OCI-LY1 (cell line): ENCODE results near the gene ING3.

Experiments
- H2AFZ ChIP-seq: fragments of 200-600 bp; sonication (generic), shearing (Covaris generic); 2 replicates; pipeline ENCODE4 v1.6.0; 2014; ENCODE audit warnings: antibody characterized with exemption, mild to moderate bottlenecking, low read length
- H3F3A ChIP-seq: fragments of 200-600 bp; sonication (generic), shearing (Covaris generic); 2 replicates; pipeline ENCODE4 v1.6.0; 2014; ENCODE audit warnings: mild to moderate bottlenecking, antibody characterized with exemption, low read length, moderate library complexity; ENCODE audit not compliant: insufficient read depth
- H3K27ac ChIP-seq: fragments of 200-600 bp; sonication (generic); 2 replicates; pipeline ENCODE4 v1.5.1; 2014; ENCODE audit warnings: low read length, mixed run types, mild to moderate bottlenecking, low read depth; ENCODE audit not compliant: poor library complexity, severe bottlenecking
- H3K27me3 ChIP-seq: fragments of 200-600 bp; sonication (generic); 2 replicates; pipeline ENCODE4 v1.6.0; 2014; ENCODE audit warnings: antibody characterized with exemption, mild to moderate bottlenecking, low read length, moderate library complexity; ENCODE audit not compliant: insufficient read depth
- H3K36me3 ChIP-seq: fragments of 200-600 bp; sonication (generic); 2 replicates; pipeline ENCODE4 v1.6.1; 2014; ENCODE audit warnings: mild to moderate bottlenecking, antibody characterized with exemption, low read length, moderate library complexity, mixed read lengths; ENCODE audit not compliant: insufficient read depth
- H3K4me1 ChIP-seq: fragments of 200-600 bp; sonication (generic); 2 replicates; pipeline ENCODE4 v1.5.1; 2014; ENCODE audit warnings: mild to moderate bottlenecking, low read length, moderate library complexity; ENCODE audit not compliant: insufficient read depth, severe bottlenecking
- H3K4me2 ChIP-seq: fragments of 200-600 bp; sonication (generic), shearing (Covaris generic); 2 replicates; pipeline ENCODE4 v1.6.1; 2014; ENCODE audit warnings: low read length
- H3K4me3 ChIP-seq: fragments of 200-600 bp; sonication (generic); 2 replicates; pipeline ENCODE4 v1.5.1; 2014; ENCODE audit warnings: low read length, low read depth, mild to moderate bottlenecking, mixed read lengths; ENCODE audit not compliant: poor library complexity, severe bottlenecking
- H3K79me2 ChIP-seq: fragments of 200-600 bp; shearing (Covaris generic); 2 replicates; pipeline ENCODE4 v1.6.1; 2016; ENCODE audit warnings: mixed run types, low read length, mixed read lengths; ENCODE audit not compliant: insufficient read depth
- H3K9ac ChIP-seq: fragments of 200-600 bp; sonication (generic), shearing (Covaris generic); 2 replicates; pipeline ENCODE4 v1.6.1; 2014; ENCODE audit warnings: mild to moderate bottlenecking, low read length, mixed read lengths
- H3K9me2 ChIP-seq: fragments of 200-600 bp; sonication (generic), shearing (Covaris generic); 2 replicates; pipeline ENCODE4 v1.6.1; 2014; ENCODE audit warnings: low read depth, mild to moderate bottlenecking, low read length, mixed read lengths
- H3K9me3 ChIP-seq: fragments of 200-600 bp; shearing (Covaris generic); 2 replicates; pipeline ENCODE4 v1.6.1; 2014; ENCODE audit warnings: low read length, mixed read lengths
- H4K20me1 ChIP-seq: fragments of 200-600 bp; sonication (generic), shearing (Covaris generic); 2 replicates; pipeline ENCODE4 v1.6.0; 2016; ENCODE audit warnings: mild to moderate bottlenecking, low read length; ENCODE audit not compliant: insufficient read depth
- EZH2 ChIP-seq: fragments of 200-600 bp; sonication (generic), shearing (Covaris generic); IDR thresholded peaks from 2 replicates; pipeline ENCODE4 v1.8.0; 2017; ENCODE audit warnings: borderline replicate concordance, mixed run types, mild to moderate bottlenecking, antibody characterized with exemption, low read length, moderate library complexity, mixed read lengths
- TF ChIP-seq, protein P1 (sequence below): fragments of 200-600 bp; sonication (generic), shearing (Covaris generic); IDR thresholded peaks from 2 replicates; pipeline ENCODE4 v1.5.1; 2017; ENCODE audit warnings: mild to moderate bottlenecking, antibody characterized with exemption, low read length, moderate library complexity, mixed read lengths

The ING3 gene, protein sequence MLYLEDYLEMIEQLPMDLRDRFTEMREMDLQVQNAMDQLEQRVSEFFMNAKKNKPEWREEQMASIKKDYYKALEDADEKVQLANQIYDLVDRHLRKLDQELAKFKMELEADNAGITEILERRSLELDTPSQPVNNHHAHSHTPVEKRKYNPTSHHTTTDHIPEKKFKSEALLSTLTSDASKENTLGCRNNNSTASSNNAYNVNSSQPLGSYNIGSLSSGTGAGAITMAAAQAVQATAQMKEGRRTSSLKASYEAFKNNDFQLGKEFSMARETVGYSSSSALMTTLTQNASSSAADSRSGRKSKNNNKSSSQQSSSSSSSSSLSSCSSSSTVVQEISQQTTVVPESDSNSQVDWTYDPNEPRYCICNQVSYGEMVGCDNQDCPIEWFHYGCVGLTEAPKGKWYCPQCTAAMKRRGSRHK

DNA sequence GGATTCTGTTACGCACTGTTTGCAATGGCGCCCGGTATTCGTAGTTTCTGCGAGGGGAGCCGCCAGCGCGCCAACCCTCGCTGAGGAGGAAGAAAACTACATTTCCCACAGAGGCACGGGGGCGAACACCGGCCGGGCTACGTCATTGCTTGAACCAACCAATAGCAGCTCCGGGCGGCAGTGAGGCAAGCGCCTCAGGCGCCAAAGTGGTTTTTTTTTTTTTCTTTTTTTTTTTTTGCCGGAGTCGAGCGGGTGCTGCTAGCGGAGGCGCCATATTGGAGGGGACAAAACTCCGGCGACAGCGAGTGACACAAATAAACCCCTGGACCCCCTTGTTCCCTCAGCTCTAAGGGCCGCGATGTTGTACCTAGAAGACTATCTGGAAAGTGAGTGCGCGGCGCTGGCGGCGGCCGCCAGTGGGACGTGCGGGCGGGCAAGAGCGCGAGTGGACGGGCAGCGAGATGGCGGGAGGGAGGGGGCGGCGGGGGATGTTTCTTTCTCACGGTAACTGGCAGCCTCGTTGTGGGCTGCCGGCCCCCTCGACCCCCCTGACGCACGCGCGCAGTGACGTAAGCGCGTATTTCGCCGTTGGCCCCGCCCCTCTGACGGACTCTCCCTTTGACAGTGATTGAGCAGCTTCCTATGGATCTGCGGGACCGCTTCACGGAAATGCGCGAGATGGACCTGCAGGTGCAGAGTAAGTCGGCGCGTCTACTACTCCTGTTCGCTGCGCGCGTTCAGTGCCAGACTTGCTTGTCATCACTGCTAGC, at the start of gene ING3:
Gene ING3, plus strand, starts transcription at position 239 of the 770 bp plus-strand sequence. Its CDS starts 120 bp downstream, at position 359.
- Histone ChIP-seq H3K36me3 (peaks cover 33% of the 10 kb centered on the region), H3K79me2 (peaks cover 25% of the 10 kb centered on the region), H3K4me3 (peak within 1 kb of the TSS; percentile 73), H2AFZ (peak within 1 kb of the TSS; percentile 93), H3K9ac (peak within 1 kb of the TSS; percentile 80), H3K9me3 (no peaks in the 10 kb centered on the region), H3F3A (no peaks in the 10 kb centered on the region), H3K4me1 (peaks cover 28% of the 10 kb centered on the region), H3K27me3 (no peaks in the 10 kb centered on the region), H3K4me2 (peak within 1 kb of the TSS; percentile 76), H4K20me1 (no peaks in the 10 kb centered on the region), H3K9me2 (no peaks in the 10 kb centered on the region), H3K27ac (peak within 1 kb of the TSS; percentile 77)
- TF ChIP-seq, protein P1, sequence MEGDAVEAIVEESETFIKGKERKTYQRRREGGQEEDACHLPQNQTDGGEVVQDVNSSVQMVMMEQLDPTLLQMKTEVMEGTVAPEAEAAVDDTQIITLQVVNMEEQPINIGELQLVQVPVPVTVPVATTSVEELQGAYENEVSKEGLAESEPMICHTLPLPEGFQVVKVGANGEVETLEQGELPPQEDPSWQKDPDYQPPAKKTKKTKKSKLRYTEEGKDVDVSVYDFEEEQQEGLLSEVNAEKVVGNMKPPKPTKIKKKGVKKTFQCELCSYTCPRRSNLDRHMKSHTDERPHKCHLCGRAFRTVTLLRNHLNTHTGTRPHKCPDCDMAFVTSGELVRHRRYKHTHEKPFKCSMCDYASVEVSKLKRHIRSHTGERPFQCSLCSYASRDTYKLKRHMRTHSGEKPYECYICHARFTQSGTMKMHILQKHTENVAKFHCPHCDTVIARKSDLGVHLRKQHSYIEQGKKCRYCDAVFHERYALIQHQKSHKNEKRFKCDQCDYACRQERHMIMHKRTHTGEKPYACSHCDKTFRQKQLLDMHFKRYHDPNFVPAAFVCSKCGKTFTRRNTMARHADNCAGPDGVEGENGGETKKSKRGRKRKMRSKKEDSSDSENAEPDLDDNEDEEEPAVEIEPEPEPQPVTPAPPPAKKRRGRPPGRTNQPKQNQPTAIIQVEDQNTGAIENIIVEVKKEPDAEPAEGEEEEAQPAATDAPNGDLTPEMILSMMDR = no peak
- no peak for TF ChIP-seq EZH2

DNA sequence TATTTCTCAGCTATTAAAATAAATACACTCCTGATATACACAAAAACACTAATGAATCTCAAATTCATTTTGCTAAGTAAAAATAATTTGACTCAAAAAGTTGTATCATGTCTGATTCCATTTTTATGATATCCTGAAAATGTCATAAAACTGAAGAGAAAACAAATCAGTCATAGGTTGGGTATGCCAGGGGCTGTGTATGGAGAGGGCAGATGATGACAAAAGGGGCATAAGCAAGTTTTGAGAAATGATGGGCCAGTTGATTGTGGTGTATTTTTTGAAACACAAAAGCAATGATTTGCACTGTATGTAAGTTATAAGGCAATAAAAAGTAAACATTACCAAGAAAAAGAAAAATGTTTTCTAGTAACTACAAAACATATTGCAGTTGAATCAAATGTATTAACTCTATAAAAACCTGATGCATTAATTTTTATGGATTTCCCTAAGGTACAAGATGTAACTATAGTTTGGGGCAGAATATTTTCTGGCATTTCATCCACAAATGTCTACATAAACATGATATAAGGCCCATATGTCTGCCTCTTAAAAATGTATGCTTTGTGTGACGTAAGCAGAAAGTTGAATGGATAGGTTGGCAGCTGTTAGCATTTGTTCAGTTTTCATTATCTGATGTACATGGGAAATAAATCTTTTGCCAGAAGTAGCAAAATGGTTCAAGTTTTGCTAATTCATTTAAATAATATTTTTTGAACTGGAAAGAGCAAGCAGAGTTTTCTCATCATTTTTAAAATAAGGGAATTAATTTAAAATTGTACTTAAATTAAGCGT, 35.1 kb upstream of the ING3 start:
- no peak overlapping the region for H3K9ac ChIP-seq
- no peaks in the 10 kb centered on the region for H3K79me2 ChIP-seq
- no peaks in the 10 kb centered on the region for H4K20me1 ChIP-seq
- H3K27me3 ChIP-seq = 0 out of 2 replicates have a peak, but pooled peaks cover under 1% of the 10 kb centered on the region
- H3K9me2 ChIP-seq = no peaks in the 10 kb centered on the region
- no peak for TF ChIP-seq EZH2
- TF ChIP-seq, protein P1 = no peak
- no peak overlapping the region for H3K4me3 ChIP-seq
- no peaks in the 10 kb centered on the region for H3K36me3 ChIP-seq
- no peak overlapping the region for H3K27ac ChIP-seq
- H3K4me1 ChIP-seq = no peaks in the 10 kb centered on the region
- no peak overlapping the region for H2AFZ ChIP-seq
- H3F3A ChIP-seq = no peaks in the 10 kb centered on the region
- no peak overlapping the region for H3K4me2 ChIP-seq
- H3K9me3 ChIP-seq = no peaks in the 10 kb centered on the region

DNA sequence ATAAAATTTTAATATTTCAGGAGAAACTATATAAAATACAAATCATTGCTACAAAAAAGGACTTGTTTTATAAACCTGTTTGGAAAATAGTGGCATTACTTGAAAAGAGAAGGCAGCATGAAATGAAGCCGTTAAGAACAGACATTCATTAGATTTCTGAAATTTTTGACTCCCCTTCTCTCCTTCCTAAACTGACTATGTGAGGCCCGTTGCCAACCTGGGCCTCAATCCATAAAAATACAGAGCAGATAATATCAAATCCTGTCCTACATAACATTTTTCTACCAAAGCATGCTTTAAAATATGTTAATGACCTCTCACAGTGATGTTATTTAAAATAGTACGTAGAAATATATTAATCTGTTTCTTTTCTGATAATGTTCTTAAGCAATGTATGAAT, 34.5 kb upstream of the ING3 start:
- no peak overlapping the region for H3K4me2 ChIP-seq
- no peaks in the 10 kb centered on the region for H3K4me1 ChIP-seq
- no peaks in the 10 kb centered on the region for H3K36me3 ChIP-seq
- H3K4me3 ChIP-seq = no peak overlapping the region
- H3K9me2 ChIP-seq = no peaks in the 10 kb centered on the region
- H3K27ac ChIP-seq = no peak overlapping the region
- H4K20me1 ChIP-seq = no peaks in the 10 kb centered on the region
- H3K9me3 ChIP-seq = no peaks in the 10 kb centered on the region
- H3K27me3 ChIP-seq = no peaks in the 10 kb centered on the region
- no peak for TF ChIP-seq EZH2
- TF ChIP-seq, protein P1 = no peak
- no peak overlapping the region for H3K9ac ChIP-seq
- H3K79me2 ChIP-seq = no peaks in the 10 kb centered on the region
- H3F3A ChIP-seq = no peaks in the 10 kb centered on the region
- H2AFZ ChIP-seq = no peak overlapping the region
